ENCODE measurements around the gene RFXAP. TPM values are rescaled to one million over a fixed set of nuclear protein-coding genes. Genes with fewer than 3 reads are reported as not detected.

Gene RFXAP
- total RNA-seq, 1 experiment from 2014 or later, result 4.4 TPM

DNA sequence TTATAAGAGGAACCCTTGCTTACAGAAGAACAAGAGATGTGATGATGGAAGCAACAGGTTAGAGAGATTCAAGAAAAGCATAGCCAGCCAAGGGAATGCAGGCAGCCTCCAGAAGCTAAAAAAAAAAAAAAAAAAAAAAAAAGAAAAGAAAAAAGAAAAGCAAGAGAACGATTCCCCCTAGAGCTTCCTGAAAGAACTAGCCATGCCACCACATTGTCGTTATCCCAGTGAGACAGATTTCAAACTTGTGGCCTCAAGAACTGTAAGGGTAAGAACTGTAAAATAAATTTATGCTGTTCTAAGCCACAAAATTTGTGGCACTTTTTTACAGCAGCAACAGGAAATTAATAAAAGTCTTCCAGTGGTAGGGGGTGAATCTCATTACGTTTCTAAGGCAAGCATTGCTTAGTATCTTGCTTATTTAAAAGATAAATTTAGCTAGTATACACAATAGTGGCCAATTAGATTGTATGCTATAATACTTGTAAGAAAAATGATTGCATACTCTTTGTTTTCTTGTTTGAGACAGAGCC lies 21.8 kb downstream of the RFXAP start:
- ATAC-seq, result no peak
- Histone ChIP-seq H3K9me2 (ENCODE audit: insufficient read depth) (no peaks in the 10 kb centered on the region), H3K79me2 (ENCODE audit: insufficient read depth, low read length) (no peaks in the 10 kb centered on the region), H3K4me1 (ENCODE audit: control insufficient read depth in 1 of 2, insufficient read depth in 2 of 2, low read length in 2 of 2) (no peaks in the 10 kb centered on the region), H3K36me3 (ENCODE audit: control insufficient read depth in 1 of 2, insufficient read depth in 2 of 2, low read length in 2 of 2) (no peaks in the 10 kb centered on the region), H2AFZ (ENCODE audit: low read depth, low read length, poor library complexity, severe bottlenecking) (no peak overlapping the region), H3K9ac (ENCODE audit: low read length) (no peak overlapping the region), H3K4me3 (replicated peaks in 1 of 2; ENCODE audit: low read depth in 1 of 2, low read length in 2 of 2) (no peak overlapping the region), H4K20me1 (ENCODE audit: insufficient read depth) (no peaks in the 10 kb centered on the region), H3K4me2 (ENCODE audit: low read length) (no peak overlapping the region), H3K9me3 (ENCODE audit: control insufficient read depth in 1 of 2, insufficient read depth in 1 of 2, low read depth in 1 of 2, low read length in 2 of 2) (no peaks in the 10 kb centered on the region), H3K27ac (ENCODE audit: low read depth, low read length) (no peak overlapping the region), H3K27me3 (ENCODE audit: insufficient read depth, low read length) (no peaks in the 10 kb centered on the region)
- TF ChIP-seq, protein P1, sequence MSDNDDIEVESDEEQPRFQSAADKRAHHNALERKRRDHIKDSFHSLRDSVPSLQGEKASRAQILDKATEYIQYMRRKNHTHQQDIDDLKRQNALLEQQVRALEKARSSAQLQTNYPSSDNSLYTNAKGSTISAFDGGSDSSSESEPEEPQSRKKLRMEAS (IDR thresholded peaks at IDR 0.05), result no peak
- TF ChIP-seq EGR1 (IDR thresholded peaks at IDR 0.05; ENCODE audit: low read depth), result no peak
- TF ChIP-seq EZH2 (IDR thresholded peaks at IDR 0.05), result no peak
- TF ChIP-seq ZBTB33 (IDR thresholded peaks at IDR 0.05; ENCODE audit: extremely low read depth, insufficient replicate concordance, low read length), result no peak
- TF ChIP-seq YY1 (IDR thresholded peaks at IDR 0.05; ENCODE audit: extremely low read depth, insufficient replicate concordance, low read depth, low read length), result no peak
- no peak for TF ChIP-seq FOSL1 (IDR thresholded peaks at IDR 0.05; ENCODE audit: low read depth)
- no peak for TF ChIP-seq CTCF (IDR thresholded peaks at IDR 0.05 in 2 of 3, conservative IDR thresholded peaks at IDR 0.05 in 1 of 3; ENCODE audit: borderline replicate concordance in 1 of 3, insufficient read depth in 1 of 3, low read depth in 2 of 3, low read length in 2 of 3)
- TF ChIP-seq ZFX (IDR thresholded peaks at IDR 0.05), result no peak
- no peak for TF ChIP-seq ZNF274 (IDR thresholded peaks at IDR 0.05; ENCODE audit: low read depth, low read length)
- no peak for TF ChIP-seq POLR2AphosphoS5 (IDR thresholded peaks at IDR 0.05; ENCODE audit: low read depth, low read length)
- no peak for TF ChIP-seq JUND (IDR thresholded peaks at IDR 0.05)
- TF ChIP-seq TCF7L2 (IDR thresholded peaks at IDR 0.05; ENCODE audit: borderline replicate concordance, extremely low read depth, insufficient read depth, insufficient read length), result no peak
- no peak for TF ChIP-seq ATF3 (IDR thresholded peaks at IDR 0.05)
- no peak for TF ChIP-seq SP1 (IDR thresholded peaks at IDR 0.05; ENCODE audit: low read depth)
- TF ChIP-seq POLR2A (IDR thresholded peaks at IDR 0.05; ENCODE audit: borderline replicate concordance, extremely low read depth, insufficient read depth, insufficient read length), result no peak
- TF ChIP-seq CEBPB (IDR thresholded peaks at IDR 0.05; ENCODE audit: low read depth), result no peak
- TF ChIP-seq, protein P2, sequence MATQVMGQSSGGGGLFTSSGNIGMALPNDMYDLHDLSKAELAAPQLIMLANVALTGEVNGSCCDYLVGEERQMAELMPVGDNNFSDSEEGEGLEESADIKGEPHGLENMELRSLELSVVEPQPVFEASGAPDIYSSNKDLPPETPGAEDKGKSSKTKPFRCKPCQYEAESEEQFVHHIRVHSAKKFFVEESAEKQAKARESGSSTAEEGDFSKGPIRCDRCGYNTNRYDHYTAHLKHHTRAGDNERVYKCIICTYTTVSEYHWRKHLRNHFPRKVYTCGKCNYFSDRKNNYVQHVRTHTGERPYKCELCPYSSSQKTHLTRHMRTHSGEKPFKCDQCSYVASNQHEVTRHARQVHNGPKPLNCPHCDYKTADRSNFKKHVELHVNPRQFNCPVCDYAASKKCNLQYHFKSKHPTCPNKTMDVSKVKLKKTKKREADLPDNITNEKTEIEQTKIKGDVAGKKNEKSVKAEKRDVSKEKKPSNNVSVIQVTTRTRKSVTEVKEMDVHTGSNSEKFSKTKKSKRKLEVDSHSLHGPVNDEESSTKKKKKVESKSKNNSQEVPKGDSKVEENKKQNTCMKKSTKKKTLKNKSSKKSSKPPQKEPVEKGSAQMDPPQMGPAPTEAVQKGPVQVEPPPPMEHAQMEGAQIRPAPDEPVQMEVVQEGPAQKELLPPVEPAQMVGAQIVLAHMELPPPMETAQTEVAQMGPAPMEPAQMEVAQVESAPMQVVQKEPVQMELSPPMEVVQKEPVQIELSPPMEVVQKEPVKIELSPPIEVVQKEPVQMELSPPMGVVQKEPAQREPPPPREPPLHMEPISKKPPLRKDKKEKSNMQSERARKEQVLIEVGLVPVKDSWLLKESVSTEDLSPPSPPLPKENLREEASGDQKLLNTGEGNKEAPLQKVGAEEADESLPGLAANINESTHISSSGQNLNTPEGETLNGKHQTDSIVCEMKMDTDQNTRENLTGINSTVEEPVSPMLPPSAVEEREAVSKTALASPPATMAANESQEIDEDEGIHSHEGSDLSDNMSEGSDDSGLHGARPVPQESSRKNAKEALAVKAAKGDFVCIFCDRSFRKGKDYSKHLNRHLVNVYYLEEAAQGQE (IDR thresholded peaks at IDR 0.05; ENCODE audit: low read depth), result no peak
- no peak for TF ChIP-seq EZH2phosphoT487 (IDR thresholded peaks at IDR 0.05; ENCODE audit: borderline replicate concordance)
- no peak for TF ChIP-seq CBX3 (IDR thresholded peaks at IDR 0.05; ENCODE audit: low read depth)
- CTCF ChIA-PET, result interaction anchor here (1.0 to 1.5 kb wide), 3 partner anchors 17 to 419 kb away, joined by 3 to 5 read pairs (median 4); no protein-coding TSS in a partner anchor
- intact Hi-C loops (cut with micrococcal nuclease), result no loop called here
- RAD21 ChIA-PET (ENCODE audit: low non-redundant PET in 1 of 2, low total read pairs in 2 of 2, uncharacterized antibody in 2 of 2, unreplicated experiment in 2 of 2), result no interaction called here
- no peak for DNase-seq (ENCODE audit: low read depth, low spot score)
- POLR2A ChIA-PET, result no interaction called here
- no TSS peak for BruUV-seq (replicated peaks)

Data from HCT116 (cell line).